Myocyte (in vitro differentiated cells): Measurements from ENCODE around the gene MACC1. TPM values are rescaled to one million over a fixed set of nuclear protein-coding genes. Genes with fewer than 3 reads are reported as not detected.
A peak's percentile ranks its signal among the peaks of the same experiment; 100 is the strongest.

Experiments used
- DNase-seq: peaks from one replicate; pipeline ENCODE4 v3.0.0-alpha.2; 2012; ENCODE audit warnings: low read depth
- polyA plus RNA-seq: library from polyadenylated mRNA; unstranded; fragments of >200 nt; gene quantifications from one replicate; pipeline ENCODE4 v1.2.1, GENCODE V29; 2012; ENCODE audit warnings: missing spikeins
- total RNA-seq: library from RNA; depleted of rRNA; stranded (reverse); fragments of >200 nt; gene quantifications from 2 replicates; pipeline ENCODE4 v1.2.3, GENCODE V29; 2014

MACC1 gene, protein sequence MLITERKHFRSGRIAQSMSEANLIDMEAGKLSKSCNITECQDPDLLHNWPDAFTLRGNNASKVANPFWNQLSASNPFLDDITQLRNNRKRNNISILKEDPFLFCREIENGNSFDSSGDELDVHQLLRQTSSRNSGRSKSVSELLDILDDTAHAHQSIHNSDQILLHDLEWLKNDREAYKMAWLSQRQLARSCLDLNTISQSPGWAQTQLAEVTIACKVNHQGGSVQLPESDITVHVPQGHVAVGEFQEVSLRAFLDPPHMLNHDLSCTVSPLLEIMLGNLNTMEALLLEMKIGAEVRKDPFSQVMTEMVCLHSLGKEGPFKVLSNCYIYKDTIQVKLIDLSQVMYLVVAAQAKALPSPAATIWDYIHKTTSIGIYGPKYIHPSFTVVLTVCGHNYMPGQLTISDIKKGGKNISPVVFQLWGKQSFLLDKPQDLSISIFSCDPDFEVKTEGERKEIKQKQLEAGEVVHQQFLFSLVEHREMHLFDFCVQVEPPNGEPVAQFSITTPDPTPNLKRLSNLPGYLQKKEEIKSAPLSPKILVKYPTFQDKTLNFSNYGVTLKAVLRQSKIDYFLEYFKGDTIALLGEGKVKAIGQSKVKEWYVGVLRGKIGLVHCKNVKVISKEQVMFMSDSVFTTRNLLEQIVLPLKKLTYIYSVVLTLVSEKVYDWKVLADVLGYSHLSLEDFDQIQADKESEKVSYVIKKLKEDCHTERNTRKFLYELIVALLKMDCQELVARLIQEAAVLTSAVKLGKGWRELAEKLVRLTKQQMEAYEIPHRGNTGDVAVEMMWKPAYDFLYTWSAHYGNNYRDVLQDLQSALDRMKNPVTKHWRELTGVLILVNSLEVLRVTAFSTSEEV
- 0.05 and 0.10 TPM in 2 replicates for total RNA-seq
- polyA plus RNA-seq = not detected

DNA sequence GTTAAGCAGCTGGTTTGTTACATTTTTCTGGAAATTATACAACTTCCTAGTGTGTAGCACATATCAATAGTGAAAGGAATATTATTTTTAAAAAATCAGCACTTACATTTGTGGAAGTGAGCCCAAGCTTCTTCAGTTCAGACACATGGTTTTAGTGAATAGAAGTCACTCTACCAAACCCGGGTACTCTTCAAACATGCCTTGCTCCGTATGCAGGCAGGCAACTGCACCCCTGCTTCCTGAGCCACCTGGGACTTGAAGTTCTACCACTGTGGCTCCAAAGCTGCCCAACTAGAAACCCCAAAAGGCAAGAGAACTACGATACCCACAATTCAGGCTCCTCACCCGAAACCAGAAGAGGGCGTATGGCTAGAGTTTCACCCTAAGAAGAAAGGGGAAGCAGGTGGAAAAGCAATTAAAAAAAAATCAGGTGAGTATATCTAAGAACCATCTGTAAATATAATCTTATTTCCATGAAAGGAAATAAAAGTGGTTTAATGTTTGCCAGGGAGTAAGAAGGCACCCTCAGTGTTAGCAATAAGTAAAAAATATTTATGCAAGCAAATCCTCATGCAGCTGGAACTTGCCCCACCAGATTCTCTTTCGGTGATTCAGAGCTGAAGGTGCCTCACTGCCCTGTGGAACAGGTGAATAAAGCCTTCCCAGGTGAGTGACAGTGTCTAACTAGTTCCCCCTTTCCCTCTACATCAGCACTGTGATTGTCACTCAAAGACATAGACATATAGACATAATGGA, at the start of gene MACC1:
Gene MACC1, minus strand, starts transcription at position 192 of the 756 bp plus-strand sequence. CDS start 55,522 bp downstream, outside the sequence.
- no peak for DNase-seq

DNA sequence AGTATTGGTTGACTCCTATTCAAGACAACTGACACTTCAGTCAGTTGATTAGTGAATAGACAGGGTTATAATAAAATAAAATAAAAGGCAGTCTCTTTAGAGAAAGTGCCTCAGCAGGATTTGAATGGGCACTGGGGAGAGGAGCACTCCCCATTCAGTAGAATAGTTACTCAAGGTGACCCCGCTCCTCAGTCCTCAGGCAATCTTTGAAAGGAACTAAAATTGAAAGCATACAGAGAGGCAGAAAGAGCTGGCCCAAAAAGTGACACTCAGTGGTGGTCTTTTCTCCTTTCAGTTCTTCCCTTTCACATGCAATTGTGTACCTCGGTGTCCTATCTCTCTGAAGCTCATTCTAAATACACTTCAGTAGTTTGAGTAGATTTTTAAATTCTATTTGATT, 47.4 kb upstream of the MACC1 start:
- no peak for DNase-seq

DNA sequence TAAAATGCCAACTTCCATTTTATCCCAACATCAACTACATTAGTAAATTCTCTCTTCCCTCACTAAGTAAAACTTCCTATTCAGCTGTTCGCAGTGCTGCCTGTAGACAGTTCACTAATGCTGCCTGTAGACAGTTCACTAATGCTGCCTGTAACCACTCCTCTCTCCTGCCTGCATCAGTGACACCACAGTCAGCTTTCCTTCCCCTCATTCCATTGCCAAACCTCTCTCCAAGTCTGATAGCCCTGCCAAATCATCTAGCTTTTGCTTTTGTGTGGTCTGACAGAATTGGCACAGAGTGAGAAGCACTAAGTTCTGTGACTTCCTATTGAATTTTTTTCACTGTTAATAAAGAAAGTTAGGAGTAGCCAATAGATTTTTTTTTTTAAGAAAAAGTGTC, 43.0 kb upstream of the MACC1 start:
- peak; percentile 54 for DNase-seq

DNA sequence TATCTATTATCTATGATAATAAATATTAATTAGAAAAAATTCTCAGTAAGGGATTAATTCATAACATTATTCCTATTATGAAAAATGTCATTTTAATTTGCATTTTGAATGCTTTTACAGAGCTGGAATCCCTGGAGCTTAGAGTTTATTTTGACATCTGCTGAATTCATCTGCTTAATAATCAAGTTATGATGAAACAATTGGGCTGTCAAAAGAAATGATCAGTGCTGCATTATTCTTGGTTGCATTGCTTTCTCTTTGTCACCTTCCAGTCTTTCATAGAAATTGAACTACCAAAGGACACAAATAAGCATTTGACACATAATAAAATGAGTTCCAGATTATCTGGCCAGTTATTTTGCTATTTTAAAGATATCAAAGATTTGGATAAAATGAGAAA, 40.0 kb upstream of the MACC1 start:
- DNase-seq = no peak

DNA sequence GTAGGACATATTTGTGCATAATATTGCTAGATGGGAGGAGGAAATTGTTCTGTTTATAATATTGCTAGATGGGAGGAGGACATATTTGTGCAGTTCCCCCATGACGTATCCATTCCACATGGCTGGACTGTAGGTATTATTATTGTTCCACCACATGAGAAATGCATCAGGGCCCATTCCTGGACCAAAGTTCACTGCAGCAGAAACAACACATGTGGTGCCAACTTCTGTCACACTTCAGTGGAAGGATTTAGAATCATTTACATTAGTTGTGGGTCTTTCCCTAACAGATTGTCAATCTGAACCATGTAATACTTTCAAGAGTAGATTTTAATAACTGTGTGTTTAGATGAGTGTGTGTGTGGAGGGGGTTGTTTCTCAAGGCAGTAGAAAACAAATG, 32.7 kb upstream of the MACC1 start:
- no peak for DNase-seq

DNA sequence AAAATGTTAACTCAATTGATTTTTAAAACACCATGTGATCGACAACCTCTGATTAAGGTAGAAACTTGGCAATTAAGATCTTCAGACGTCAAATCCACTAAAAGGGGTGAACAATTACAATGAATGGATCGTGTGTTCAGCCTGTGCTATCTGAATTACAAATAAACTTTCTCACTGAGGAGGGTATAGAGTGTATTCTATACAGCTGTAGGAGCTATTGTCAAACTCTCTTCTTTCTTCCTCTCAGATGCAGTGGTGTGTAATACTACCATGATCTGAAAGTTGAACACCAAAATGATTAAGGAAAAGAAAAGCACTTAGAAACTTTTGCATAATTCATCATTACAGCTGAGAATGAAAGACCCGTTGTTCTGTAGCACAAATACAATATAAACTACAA, 32.2 kb upstream of the MACC1 start:
- DNase-seq = no peak

DNA sequence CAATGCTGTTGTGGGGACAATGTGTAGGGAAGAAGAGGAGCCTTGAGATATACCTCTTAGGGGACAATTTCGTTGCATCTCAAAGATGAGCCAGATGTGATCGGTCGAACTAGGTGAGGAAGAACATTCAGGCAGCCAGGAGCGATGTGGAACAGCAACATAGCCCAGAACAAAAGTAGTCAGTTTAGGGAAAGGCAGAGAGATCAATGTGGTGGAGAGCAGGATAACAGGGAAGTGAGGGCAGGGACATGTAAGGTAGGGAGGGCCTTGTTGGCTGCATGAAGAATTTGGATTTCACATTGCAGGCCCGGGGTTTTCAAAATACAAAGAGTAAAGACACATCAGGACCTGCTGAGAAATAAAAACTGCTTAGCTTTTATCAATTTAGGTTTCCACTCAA, 29.1 kb upstream of the MACC1 start:
- no peak for DNase-seq

DNA sequence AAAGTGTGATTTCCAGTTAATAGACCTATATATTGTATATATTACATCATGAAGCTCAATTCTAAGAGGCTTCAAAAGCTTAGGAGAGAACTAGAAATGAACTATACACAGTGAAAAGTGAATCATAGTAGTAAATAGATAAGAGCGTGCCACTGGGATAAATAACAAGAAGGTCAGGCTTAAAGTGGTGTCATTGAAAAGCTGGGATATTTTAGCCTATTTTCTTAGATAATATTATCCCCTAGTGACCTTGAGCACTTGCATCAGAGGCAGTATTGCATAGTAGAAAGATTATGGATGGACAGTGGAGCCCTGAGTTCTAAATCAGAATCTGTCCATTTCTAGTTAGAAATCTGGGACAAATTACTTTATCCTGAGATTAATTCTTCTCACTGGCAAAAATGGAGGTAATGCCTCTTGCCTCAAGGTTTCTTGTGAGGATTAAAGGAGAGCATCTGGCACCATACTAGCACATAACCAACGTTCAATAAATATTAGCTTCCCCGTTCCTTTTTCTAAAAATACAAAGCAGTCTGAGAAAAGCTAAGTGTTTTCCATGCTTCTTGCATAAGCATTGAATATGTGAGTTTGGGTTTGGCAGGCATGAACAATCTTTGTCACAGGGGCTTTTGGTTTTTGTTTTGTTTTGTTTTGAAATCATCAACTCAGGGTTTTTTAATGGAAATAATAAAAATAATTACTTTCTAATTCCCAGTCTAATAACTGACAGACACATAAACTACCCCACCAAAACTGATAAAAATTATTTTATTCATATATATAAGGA, 27.3 kb upstream of the MACC1 start:
- no peak for DNase-seq

DNA sequence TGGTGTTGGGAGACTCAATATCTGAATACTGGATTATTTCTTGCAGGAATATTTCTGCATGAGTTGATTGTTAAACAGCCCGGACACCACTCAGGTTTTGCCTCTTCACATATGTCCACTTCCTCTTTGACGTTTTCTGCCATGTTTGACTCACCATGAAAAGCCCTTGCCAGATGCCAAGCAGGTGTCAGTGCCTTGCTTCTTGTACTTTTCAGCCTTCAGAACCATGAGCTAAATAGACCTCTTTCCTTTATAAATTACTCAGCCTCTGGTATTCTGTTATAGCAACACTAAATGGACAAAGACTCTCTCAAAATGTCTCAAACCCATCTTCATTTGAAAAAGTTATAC, 24.7 kb upstream of the MACC1 start:
- no peak for DNase-seq

DNA sequence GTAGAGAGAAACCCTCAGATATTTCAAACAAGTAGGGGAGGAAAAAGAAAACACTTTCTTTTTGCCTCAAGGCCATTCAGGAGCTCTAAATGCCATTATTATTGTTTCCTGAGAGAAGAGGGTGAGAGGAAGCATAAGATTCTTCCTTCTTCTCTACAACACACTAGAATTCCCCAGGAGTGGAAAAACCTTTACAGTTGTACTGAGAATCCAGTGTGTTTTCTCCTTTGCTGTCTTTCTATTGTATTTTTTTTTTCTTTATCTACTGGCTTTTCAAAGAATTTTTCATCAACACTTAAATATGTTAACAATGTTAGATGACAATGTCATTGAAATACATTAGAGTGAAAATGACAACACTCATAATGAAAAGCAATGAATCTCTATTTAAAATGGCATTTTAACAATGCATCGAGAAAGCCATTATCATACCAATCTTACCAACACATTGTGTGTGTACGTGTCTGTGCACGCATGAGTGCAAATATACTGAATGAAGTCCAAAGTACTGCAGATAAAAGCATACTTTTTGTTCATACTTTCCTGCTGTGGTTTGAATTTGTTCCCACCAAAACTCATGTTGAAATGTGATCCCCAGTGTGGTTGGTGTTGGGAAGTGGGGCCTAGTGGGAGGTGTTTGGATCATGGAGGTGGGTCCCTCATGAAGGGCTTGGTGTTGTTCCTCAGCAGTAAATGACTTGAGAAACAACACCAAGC, 24.2 kb upstream of the MACC1 start:
- peak; percentile 62 for DNase-seq

DNA sequence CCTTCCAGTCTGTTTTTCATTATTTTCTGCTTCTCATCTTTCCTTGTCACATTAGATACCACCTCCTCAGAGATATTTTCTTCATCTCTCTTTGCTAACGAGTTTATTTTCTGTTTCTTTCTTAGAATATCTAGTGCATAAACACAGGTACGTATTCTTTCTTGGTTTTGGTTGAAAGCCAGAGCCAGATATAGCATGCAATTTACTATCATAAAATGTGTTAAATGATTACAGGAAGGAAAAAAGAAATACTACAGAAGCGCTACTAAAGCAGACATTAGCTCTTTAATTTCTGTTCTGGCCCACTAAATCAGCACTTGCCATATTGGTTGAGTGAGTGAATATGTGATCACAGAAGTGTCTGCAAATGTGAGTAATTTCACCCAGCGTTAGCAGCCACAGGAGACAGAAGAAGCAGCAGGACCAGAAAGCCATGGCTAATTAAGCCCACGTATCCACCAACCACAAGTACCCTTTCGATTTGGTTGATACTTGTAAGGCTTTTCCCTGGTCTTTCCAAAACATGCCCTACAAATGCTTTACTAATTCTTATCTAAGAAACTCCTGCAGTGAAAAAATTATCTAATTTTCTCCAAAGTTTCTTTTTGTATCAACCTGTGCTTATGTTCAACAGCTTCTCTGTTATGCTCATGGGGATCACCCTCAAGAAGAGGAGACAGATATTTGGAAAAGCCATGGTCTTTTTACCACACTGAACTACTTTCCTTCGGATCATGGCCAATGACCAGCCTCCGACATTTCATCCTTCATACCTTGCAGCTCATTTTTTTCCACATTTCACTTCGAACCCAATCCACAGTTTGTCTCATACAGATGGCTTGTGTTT, 23.1 kb upstream of the MACC1 start:
- DNase-seq = no peak

DNA sequence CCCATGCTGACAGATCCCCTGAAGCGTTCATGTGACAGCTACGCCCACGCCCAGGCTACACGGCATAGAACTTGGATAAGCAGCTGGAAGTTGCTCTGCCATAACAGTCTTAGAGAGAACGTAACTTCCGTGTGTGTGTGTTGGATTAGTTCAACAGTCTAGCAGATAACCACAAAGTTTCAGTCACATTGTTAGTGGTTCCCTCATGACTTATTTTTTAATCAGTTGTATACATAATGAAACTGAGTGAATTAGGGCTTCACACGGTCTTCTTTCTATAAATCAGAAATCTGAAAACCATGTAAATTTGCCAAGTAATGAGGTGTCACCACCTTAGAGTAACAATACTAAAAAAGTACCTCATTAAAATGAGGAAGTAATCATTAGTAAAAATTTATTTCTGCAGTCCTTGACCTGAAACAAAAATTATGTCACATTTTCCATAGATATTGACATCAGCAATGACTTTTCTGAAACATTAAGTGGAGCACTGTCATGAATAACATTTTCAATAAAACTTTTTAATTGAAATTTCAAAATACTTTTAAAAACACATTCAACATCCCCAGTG, 21.7 kb upstream of the MACC1 start:
- DNase-seq = no peak

DNA sequence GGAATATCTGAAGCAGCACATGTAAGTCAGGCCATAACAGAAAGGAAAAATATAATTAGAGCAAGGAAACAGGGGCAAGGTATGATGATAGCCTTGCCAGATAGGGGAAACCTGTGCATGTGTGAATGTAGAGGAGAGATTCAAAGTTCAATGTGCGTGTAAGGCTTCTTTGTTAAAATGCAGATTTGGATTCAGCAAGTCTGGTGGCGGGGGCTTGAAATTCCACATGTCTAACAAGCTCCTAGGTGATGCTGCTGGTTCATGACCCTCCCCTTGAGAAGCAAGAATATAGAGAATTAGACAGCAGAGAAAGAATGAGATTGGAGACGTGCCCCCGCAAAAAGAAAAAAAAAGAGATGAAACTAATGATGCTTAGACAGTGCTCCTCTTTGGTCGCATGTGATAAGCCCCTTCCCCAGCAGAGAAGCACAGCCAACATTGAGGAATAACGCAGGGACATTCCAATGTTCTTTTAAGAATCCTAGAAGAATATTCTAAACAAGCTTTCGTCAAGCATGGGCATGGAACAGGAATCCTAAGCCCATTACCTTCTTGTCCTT, 21.1 kb upstream of the MACC1 start:
- no peak for DNase-seq

DNA sequence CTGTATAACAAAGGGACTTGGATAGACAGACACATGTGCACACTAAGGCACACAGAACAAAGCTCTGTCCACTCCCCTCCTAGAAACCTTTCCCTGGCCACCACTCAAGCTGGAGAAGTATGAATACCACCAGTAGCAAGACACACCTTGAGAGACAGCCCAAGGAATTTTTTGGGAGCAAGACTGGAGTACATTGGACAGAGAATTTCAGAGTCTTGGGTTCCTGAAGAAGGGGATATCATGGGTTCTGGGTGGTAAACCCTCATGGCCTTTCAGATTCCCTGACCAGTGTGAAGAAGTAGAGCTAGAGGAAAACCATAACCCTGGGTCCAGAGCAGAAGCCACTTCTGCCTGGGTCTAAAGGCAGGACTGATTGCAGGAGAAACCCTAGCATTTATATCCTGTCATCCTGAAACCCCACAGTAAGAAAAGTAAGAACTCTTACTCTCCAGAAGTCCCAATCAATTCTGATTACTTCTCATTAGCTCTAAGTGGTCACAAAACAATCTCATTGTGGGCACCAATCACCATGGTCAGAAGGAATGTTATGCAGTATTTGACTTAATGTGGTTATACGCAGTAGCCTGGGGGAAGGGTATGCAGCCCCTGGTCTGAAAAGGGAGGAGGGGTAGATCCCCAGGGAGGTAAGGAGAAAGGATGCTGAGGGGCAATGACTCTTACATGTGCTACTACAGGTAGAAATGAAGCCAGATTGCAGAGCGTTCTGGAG, 20.4 kb upstream of the MACC1 start:
- DNase-seq = no peak

DNA sequence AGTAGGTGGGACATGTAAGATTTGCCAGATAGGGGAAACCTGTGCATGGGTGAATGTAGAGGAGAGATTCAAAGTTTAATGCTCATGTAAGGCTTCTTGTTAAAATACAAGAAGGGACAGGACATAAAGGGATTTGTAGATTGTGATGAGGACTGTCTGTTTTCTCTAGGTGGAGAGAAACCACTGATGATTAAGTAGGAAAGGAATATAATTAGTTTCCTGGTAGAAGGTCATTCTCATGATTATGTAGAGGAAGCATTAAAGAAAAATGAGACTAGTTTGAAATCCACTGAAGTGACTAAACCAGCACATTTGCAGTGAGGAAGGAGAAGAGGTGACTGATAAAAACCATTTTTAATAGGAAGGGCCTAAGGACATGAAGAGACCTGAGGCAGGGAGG, 19.6 kb upstream of the MACC1 start:
- no peak for DNase-seq

DNA sequence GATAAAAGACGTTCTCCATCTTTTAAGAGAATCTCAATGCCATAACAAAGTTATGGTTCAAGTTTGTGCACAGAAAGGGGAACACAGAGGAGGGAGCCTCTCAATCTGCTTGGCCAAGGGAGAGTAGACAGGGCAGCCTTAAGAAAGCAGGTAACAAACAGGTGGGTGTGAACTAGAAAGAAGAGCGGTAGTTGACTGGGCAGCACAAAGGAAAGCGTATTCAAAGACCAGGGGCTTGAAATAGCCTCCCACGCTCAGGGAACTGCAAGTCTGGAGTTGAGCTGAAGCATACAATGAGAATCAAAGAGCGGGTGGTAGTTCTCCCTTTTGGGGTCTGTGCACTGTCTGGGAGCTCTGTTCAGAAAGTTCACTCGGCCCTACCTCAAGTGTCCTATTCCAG, 18.9 kb upstream of the MACC1 start:
- DNase-seq = no peak

DNA sequence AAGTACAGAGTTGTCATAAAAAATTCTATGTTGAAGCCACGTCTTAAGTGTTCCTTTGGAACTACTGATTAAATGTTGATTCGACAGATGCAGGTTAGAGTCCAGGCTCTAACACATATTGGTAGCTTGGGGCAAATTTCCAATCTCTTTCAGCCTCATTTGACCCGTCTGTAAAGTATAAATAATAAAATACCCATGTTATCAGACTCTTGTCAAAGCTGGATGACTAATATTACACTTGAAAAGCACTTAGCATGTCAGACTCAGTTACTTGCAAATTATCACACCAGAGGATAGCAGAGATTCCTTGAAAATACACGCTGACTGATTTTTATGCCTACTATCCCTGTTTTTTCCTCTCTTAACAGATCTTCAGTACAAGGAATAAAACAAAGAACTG, 18.1 kb upstream of the MACC1 start:
- no peak for DNase-seq

DNA sequence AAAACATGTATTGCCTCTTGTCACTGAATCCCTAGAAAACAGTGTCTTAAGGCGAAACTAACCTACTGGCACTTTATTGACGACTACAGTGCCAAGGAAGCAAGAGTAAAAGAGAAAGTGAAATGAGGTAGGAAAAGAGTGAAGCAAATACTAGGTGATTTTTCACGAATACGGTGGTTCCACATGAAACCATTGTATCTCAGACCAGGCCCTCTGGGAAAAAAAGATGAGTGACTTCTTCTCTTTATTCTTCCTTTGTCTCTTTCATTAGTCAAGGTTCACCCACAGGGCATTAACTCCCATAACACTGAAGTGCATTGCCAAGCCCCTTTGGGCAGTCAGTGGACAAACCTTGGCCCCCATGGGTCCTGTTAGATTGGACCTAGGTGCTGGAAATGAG, 16.2 kb upstream of the MACC1 start:
- no peak for DNase-seq
